ENCODE data around the gene SELENOF. TPM values are rescaled to one million over a fixed set of nuclear protein-coding genes. Genes with fewer than 3 reads are reported as not detected.

Gene SELENOF
- 239 TPM for total RNA-seq
- 207 TPM for polyA plus RNA-seq (ENCODE audit: insufficient read depth, low read depth, low replicate concordance)
- long read RNA-seq, donor 1, transcript SELENOF-202 (4 exons, 1,220 nt): minor isoform, 5 of 79 reads
- long read RNA-seq, donor 1, transcript SELENOF-201 (5 exons, 1,781 nt): major isoform, 66 of 79 reads
- long read RNA-seq, donor 1, partial matches to known transcripts: 8 of 79 reads
- long read RNA-seq, donor 1, other reads (novel, unspliced or antisense): 0 of 79 reads
- long read RNA-seq, donor 2, transcript SELENOF-201 (5 exons, 1,781 nt): major isoform, 126 of 174 reads
- long read RNA-seq, donor 2, transcript SELENOF-202 (4 exons, 1,220 nt): minor isoform, 8 of 174 reads
- long read RNA-seq, donor 2, partial matches to known transcripts: 33 of 174 reads
- long read RNA-seq, donor 2, other reads (novel, unspliced or antisense): 5 of 174 reads
- long read RNA-seq, donor 3, transcript SELENOF-201 (5 exons, 1,781 nt): major isoform, 133 of 167 reads
- long read RNA-seq, donor 3, partial matches to known transcripts: 28 of 167 reads
- long read RNA-seq, donor 3, other reads (novel, unspliced or antisense): 0 of 167 reads
- long read RNA-seq, donor 4, transcript SELENOF-201 (5 exons, 1,781 nt): major isoform, 72 of 83 reads
- long read RNA-seq, donor 4, partial matches to known transcripts: 7 of 83 reads
- long read RNA-seq, donor 4, other reads (novel, unspliced or antisense): 0 of 83 reads
- long read RNA-seq, donor 5, transcript SELENOF-201 (5 exons, 1,781 nt): major isoform, 7 of 7 reads
- long read RNA-seq, donor 5, partial matches to known transcripts: 0 of 7 reads
- long read RNA-seq, donor 5, other reads (novel, unspliced or antisense): 0 of 7 reads
- long read RNA-seq, donor 6, transcript SELENOF-201 (5 exons, 1,781 nt): major isoform, 271 of 380 reads
- long read RNA-seq, donor 6, transcript SELENOF-202 (4 exons, 1,220 nt): minor isoform, 12 of 380 reads
- long read RNA-seq, donor 6, partial matches to known transcripts: 79 of 380 reads
- long read RNA-seq, donor 6, other reads (novel, unspliced or antisense): 14 of 380 reads
- long read RNA-seq, donor 7, transcript SELENOF-201 (5 exons, 1,781 nt): major isoform, 86 of 103 reads
- long read RNA-seq, donor 7, transcript SELENOF-202 (4 exons, 1,220 nt): minor isoform, 6 of 103 reads
- long read RNA-seq, donor 7, partial matches to known transcripts: 1 of 103 reads
- long read RNA-seq, donor 7, other reads (novel, unspliced or antisense): 8 of 103 reads
- long read RNA-seq, donor 8, transcript SELENOF-202 (4 exons, 1,220 nt): minor isoform, 7 of 121 reads
- long read RNA-seq, donor 8, transcript SELENOF-201 (5 exons, 1,781 nt): major isoform, 99 of 121 reads
- long read RNA-seq, donor 8, partial matches to known transcripts: 13 of 121 reads
- long read RNA-seq, donor 8, other reads (novel, unspliced or antisense): 0 of 121 reads
- long read RNA-seq, donor 9, transcript SELENOF-202 (4 exons, 1,220 nt): minor isoform, 5 of 90 reads
- long read RNA-seq, donor 9, transcript SELENOF-201 (5 exons, 1,781 nt): major isoform, 71 of 90 reads
- long read RNA-seq, donor 9, partial matches to known transcripts: 14 of 90 reads
- long read RNA-seq, donor 9, other reads (novel, unspliced or antisense): 0 of 90 reads
- long read RNA-seq, donor 10, transcript SELENOF-201 (5 exons, 1,781 nt): major isoform, 77 of 95 reads
- long read RNA-seq, donor 10, partial matches to known transcripts: 15 of 95 reads
- long read RNA-seq, donor 10, other reads (novel, unspliced or antisense): 0 of 95 reads

DNA sequence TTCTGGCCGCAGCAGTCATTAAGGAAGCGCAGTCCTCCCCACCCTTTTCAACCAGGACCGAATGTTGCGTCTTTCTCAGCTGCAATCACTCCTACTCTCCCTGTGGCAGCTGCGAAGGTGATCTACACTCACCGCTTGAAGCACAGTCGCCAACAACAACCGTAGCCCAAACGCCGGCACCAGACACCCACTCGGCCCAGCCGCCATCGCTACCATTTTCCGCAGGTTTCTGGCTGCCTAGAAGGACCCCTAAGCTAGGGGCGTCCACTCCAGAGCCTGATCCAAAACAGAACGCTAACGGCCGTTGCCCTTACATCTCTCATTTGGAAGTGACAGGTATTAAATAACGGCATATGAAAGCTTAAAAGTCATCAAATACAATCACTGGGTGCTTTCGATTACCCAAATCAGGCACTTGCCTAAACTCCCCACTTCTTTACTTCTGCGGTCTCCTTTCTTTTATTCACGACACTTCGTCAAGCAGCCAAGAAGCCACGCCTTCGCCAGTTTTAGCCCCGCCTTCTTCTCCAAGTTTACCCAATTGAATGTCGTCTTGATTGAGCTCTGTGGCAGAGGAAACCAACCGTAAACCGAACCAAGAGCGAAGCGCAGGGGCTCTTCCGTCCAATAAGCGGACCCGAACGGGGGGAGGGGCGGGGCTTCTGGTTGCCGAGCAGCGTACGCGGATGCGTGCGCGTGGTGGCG, at the start of gene SELENOF:
SELENOF (minus strand) TSS at position 231 of the 705 bp plus-strand sequence; CDS start at position 216, 15 bp downstream.
- Histone ChIP-seq H3K36me3 (ENCODE audit: control insufficient read depth in 2 of 3, insufficient read depth in 3 of 3, low read length in 3 of 3) (peaks cover 0 to 4% (median 0%) of the 10 kb centered on the region in 3 donors), H3K27me3 (ENCODE audit: control insufficient read depth, insufficient read depth, low read length) (no peaks in the 10 kb centered on the region), H3K9ac (ENCODE audit: low read length in 3 of 3) (peak within 1 kb of the TSS; percentile 95 to 99 (median 96)), H3K4me3 (ENCODE audit: low read length in 3 of 3) (peak within 1 kb of the TSS; percentile 98 to 100 (median 99)), H3K27ac (ENCODE audit: low read depth in 2 of 2, low read length in 2 of 2) (peak within 1 kb of the TSS; percentile 96 to 99), H3K9me3 (ENCODE audit: control insufficient read depth in 2 of 3, insufficient read depth in 1 of 3, low read length in 3 of 3) (no peaks in the 10 kb centered on the region), H3K4me1 (ENCODE audit: control insufficient read depth in 2 of 3, insufficient read depth in 2 of 3, low read depth in 1 of 3, low read length in 3 of 3) (peaks cover 0 to 17% (median 11%) of the 10 kb centered on the region in 3 donors)
- TF ChIP-seq, protein P1, sequence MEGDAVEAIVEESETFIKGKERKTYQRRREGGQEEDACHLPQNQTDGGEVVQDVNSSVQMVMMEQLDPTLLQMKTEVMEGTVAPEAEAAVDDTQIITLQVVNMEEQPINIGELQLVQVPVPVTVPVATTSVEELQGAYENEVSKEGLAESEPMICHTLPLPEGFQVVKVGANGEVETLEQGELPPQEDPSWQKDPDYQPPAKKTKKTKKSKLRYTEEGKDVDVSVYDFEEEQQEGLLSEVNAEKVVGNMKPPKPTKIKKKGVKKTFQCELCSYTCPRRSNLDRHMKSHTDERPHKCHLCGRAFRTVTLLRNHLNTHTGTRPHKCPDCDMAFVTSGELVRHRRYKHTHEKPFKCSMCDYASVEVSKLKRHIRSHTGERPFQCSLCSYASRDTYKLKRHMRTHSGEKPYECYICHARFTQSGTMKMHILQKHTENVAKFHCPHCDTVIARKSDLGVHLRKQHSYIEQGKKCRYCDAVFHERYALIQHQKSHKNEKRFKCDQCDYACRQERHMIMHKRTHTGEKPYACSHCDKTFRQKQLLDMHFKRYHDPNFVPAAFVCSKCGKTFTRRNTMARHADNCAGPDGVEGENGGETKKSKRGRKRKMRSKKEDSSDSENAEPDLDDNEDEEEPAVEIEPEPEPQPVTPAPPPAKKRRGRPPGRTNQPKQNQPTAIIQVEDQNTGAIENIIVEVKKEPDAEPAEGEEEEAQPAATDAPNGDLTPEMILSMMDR (IDR thresholded peaks at IDR 0.05; ENCODE audit: borderline replicate concordance, extremely low read depth, insufficient read depth): no peak
- intact Hi-C loops (cut with DNase I): no loop called here
- peak; percentile 100 for DNase-seq
- peak; percentile 99 for FAIRE-seq

DNA sequence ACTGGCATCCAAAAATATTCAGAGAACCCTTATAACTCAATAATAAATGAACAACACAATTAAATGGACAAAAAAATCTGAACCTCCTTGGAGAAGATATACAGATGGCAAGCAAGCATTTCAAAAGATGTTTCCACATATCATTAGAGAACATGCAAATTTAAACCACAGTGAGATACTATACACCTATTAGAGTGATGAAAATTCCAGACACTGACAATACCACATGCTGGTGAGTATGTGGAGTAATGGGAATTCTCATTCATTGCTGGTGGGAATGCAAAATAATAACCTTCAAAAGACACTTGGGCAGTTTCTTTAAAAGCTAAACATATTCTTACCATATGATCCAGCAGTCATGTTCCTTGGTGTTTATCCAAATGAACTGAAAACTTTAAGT, 46.6 kb upstream of the SELENOF start:
- FAIRE-seq: no peak
- Histone ChIP-seq H3K4me3 (ENCODE audit: low read length in 3 of 3) (no peak overlapping the region), H3K4me1 (ENCODE audit: control insufficient read depth in 2 of 3, insufficient read depth in 2 of 3, low read depth in 1 of 3, low read length in 3 of 3) (no peaks in the 10 kb centered on the region), H3K9me3 (ENCODE audit: control insufficient read depth in 2 of 3, insufficient read depth in 1 of 3, low read length in 3 of 3) (no peaks in the 10 kb centered on the region), H3K27me3 (ENCODE audit: control insufficient read depth, insufficient read depth, low read length) (no peaks in the 10 kb centered on the region), H3K36me3 (ENCODE audit: control insufficient read depth in 2 of 3, insufficient read depth in 3 of 3, low read length in 3 of 3) (no peaks in the 10 kb centered on the region), H3K27ac (ENCODE audit: low read depth in 2 of 2, low read length in 2 of 2) (no peak overlapping the region), H3K9ac (ENCODE audit: low read length in 3 of 3) (no peak overlapping the region)
- TF ChIP-seq, protein P1 (IDR thresholded peaks at IDR 0.05; ENCODE audit: borderline replicate concordance, extremely low read depth, insufficient read depth): no peak
- DNase-seq: no peak
- intact Hi-C loops (cut with DNase I): no loop called here

Measured in kidney (tissue), 22 donors.